HG03457 (cell line): ENCODE data around the gene PIWIL1.

ENCODE experiments used
- ATAC-seq: cut with Tn5 transposase; IDR thresholded peaks from one replicate; pipeline ENCODE4 v1.9.1; 2021; ENCODE audit warnings: moderate number of reproducible peaks; ENCODE audit not compliant: unreplicated experiment

The PIWIL1 gene

DNA sequence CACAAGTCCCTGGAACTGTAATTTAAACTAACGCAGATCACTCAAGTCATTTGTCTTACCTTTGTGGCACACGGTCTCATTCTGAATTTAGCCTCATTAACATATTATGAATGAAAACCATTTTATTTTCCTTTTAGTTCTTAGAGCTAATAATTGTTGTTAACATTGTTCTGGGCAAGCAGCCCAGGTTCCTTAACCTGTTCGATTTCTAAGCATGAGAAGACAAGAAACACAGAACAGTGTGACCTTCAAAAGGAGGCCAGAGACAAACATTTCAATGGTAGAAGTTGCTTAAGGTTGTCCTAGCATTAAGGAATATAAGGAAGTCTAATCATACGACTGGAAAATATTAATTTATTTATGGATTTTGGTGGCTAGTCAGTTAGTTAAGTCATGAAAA, 35.2 kb downstream of the PIWIL1 start:
- no peak for ATAC-seq

DNA sequence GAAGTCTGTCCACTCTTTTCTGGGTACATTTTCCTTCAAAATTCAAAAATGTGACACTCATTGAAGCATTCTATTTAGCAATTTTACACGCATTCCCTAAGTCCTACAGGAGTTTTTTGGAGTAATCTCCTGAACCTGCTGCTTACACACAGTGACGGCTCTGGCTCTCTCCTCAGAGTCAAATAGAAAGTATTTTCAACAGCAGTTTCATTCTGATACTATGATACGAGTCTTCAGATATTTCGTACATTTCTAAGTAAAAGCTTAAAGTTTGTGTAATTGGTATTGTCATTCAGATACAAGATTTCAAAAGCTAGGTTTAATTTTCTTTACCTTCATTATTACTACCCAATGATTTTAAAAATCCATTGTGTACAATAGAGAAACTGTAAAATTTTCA, 36.4 kb downstream of the PIWIL1 start:
- no peak for ATAC-seq

DNA sequence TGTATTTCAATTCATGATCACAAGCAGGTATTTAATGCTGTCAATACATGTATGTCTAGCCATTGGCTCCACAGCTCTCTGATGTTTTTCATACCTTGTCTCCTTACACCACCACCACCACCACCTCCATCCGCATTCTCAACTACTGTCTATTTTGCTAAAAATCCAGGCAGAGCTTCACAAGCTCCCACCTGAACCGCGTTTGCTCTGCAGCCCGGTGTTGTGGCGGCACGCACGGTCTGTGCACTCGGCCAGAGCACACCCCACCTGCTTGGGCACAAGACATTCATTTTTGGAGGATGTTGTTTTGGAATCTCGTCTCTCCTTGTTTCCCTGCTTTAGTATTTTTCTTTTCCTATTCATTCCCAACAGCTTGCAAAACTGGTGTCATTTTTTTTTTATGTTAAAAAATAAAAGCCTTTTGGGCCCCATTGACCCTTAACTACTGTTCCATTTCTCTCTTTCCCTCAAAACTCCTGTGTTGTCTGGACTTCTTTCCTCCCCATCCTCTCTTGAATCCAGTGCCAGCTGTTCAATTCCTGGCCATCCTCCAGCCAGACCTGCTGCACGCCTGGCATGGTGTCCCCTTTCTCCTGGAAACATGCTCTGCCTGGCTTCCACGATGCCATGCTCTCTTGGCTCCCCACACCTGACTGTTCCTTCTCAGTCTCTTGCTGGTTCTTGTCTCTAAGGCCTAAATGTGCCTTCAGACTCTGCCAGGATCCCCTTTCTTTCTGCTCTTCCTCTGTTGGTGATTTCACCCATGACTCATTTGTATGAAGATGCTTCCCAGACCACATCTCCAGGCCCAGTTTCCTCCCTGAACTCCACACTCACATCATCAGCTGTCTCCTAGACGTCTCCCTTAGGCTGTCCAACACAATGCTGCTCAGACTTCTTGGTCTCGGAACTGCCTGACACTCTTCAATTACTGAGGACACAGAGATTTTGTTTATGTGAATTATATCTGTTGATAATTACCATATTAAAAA, 37.9 kb downstream of the PIWIL1 start:
- no peak for ATAC-seq

DNA sequence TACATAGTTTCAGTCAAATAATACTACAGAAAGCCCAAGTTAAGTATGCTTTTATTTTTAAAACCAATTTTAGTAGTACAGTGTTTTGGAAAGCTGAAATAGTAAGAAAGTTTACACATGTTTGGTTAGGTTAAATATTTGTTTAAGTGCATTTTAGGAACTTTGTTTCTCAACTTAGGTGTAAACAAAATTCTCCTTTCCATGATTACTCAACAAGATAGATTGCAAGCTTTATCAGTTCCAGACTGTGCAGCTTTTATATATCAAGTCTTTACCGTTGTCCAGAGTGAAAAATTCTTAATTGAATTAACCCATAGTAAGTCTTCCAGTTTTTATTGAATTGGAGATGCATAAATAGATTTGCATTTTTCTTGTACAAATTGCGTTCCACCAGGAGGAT, 45.1 kb downstream of the PIWIL1 start:
- ATAC-seq: no peak

DNA sequence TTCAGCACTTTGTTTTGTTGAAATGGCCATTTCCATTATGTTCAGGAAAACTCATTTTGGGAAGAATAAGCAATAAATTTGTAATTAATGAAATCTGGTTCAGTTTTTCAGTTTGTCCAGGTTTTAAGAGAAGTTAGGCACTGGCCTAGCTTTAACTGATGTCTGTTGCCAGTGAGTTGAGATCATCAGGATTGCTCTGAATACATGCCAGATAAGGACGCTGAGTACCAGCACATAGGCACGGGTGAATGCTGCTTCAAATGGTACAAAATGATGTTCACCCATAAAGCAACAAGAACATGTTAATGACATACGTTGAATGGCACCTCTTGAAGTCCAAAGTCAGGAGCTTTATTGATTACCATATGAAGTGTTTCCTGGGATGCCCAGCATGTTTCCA, 46.5 kb downstream of the PIWIL1 start:
- ATAC-seq: no peak

DNA sequence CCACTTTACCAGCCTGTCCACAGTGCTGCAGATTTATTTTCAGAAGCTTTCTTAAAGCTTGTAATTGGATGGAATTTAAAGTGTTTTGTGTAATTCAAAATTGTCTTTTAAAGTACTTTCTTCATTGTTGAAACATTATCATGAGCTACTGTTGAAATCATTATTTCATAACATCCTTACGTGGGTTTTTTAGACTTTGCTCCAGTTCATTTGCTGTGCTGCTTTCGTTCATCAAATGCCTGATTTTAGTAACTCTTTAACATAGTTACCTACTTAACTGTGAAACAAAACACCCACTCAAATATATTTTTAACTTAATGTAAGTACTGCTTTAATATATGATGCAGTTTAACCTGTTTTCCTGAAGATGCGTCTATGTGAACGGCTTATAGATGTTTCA, 47.5 kb downstream of the PIWIL1 start:
- ATAC-seq: no peak

DNA sequence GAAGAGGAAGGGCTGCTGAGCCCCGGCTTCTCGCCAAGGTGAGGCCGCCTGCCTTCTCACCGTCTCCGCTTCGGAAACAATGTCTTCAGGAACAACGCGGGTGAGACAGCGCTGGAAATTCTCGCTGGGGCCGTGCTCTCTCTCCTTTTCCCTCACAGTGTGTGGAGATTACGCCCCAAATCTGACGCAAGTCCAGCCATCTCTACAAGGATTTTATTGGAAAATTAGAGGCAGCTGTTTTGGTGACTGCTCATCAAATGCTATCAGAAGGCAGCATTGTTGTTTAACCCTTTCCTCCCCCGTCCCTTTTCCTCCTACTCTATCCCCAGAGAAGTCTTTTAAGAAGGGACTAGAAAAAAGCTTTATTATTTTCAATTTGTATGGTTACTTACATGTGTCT, 53.5 kb downstream of the PIWIL1 start:
- ATAC-seq: no peak

DNA sequence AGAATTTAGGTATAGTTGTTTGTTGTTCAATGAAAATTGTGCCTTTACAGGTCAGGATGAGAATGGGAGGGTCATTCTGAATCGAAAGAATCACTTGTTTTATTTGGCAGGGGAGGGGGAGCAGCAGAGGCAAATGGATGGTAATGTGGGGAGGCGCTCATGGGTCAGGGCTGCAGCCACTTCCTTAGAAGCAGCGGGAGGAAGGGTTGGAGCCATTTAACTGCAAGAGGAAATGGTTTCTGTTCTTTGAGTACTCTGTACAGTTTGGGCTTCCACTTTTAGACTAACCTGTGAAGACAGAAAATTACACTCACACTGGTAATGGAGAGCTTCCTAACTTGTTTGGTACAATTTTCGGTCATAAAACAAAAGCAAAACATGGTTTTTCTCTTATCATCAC, 57.2 kb downstream of the PIWIL1 start:
- no peak for ATAC-seq

DNA sequence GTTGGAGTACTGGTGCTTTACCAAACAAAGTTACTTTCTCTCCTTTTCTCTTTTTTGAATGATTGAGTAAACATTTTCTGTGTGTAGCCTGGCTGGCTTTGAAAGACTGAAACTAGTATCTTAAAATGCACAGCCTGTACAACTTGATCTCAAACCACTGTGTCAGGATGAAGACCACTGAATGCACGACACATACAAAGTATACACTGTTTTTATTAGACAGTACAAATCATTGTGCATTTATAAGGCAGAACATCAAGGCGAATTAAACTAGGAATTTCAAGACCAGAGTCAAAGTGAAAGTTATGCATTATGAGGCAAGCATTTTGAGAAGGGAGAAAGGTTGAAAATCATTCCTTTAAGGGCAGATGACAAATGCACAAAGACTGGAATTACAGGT, 59.0 kb downstream of the PIWIL1 start:
- no peak for ATAC-seq

DNA sequence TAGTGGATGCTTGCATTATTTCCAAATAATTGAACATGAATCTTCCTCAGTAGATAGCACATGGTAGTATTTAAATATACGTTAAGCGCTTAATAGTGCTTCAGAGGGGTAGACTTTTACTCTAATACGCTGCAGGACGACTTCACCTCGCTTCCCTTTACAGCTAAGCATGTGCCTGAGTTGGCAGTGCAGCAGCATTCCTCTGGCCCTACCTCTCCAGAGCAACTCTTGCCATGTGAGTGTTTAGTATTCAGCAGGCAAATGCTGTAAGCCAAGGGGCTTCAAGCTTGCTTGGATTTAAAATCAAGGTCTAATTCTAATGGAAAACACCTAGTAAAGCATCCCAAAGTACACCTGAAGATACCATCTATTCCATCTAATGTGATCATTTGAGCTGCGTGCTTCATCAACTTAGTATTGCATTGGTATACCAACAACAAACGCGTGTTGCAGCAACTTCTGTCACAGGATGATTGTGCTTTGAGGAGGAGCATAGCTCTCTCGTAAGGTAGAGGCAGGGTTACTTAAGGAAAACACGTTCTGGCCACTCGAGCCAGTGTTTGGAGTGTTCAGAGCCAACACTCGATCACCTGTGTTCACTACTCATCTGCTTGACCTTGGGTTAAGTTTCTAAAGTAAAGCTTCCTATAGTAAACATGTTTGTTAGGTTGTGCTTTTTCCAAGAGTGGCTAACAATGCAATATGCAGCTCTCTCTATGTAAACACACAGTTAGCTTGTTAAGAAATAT, 60.6 kb downstream of the PIWIL1 start:
- ATAC-seq: no peak

DNA sequence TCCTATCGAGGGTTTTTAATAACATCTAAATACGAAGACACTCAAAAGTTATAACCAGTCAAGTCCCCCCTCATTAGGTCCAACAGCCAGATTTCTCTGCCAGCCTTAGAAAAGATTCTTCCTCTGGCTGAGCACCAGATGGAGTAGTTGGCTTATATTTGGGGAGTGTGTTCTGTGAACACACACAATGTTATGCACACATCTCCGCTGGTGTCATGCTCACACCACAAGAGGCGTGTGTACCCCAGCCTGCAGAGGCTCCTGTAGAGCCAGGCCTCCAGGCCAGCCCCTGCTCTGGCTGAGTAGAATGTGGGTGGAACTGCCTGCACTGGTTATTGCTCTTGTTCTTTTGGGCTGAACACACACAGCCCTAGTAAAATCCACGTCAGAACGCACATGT, 64.0 kb downstream of the PIWIL1 start:
- no peak for ATAC-seq

DNA sequence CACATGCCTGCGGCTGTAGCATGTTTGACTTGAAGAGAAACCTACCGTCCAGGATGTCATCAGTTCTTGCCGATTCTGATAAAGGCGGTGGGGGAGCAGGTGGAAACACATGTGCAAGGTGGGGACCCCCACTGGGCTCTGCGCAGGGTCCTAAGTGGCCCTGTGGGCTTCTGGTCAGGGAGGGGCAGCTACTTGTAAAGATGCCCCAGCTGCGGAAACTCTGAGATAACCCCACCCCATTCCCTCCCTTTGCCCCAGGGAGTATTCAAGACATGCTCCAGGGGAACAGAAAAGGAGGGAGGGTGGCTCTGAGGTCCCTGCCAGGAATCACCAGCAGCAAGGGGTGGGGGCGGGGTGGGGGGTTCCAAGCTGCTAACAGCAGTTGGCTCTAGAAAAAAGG, 67.6 kb downstream of the PIWIL1 start:
- no peak for ATAC-seq

DNA sequence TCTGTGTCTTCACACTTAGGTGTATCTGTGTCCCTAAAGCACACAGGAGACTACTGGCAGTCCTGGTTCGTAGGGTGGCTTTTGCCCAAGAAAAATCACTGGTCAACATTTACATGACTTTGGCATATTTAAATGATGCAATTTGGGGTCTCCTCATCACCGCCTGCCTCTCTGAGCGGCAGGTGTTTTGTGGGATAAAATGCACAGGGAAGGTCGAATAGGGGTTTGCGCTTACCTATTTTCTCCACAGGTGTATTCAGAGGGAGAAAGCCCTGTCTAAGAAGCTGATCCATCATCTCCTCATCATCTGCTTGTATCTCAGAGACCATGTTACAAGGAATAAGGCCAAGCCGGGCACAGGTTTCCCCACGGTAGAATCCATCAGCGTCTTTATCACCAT, 74.7 kb downstream of the PIWIL1 start:
- ATAC-seq: no peak

DNA sequence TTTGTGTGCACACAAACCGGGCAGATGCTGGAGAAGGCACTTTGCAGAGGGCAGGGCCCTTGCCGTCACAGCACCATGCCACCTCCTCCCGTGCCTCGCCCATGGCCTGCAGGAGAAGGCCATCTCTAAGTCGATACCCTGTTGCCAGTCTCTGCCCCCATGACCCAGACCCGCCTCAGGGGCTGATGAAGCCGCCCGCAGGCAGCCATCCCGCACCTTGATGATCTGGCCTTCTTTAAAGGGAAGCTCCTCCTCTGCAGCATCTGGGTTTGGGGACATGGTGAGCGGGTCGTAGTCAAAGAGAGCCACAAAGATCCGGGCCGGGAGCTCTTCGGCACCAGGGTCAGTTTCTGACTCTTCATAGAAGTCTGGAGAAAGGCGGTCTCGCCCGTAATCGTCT, 76.2 kb downstream of the PIWIL1 start:
- no peak for ATAC-seq

DNA sequence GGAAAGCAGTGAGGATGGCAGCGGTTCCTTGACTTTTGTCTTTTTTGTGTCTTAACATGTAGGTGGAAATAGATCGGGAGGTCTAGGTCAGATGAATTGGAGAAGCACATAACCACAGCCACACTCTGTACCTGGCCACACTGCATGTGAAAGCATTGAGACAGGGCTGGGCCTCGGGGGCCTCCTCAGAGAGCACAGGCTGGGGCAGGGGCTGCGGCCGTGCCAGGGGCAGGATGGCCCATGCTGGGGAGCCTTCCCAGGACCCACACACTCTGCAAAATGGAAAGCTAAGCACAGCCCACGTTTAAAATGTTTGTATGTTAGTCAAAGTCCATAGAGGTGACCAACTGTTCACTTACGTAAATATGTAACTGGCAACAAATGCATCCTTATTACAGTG, 76.7 kb downstream of the PIWIL1 start:
- no peak for ATAC-seq

DNA sequence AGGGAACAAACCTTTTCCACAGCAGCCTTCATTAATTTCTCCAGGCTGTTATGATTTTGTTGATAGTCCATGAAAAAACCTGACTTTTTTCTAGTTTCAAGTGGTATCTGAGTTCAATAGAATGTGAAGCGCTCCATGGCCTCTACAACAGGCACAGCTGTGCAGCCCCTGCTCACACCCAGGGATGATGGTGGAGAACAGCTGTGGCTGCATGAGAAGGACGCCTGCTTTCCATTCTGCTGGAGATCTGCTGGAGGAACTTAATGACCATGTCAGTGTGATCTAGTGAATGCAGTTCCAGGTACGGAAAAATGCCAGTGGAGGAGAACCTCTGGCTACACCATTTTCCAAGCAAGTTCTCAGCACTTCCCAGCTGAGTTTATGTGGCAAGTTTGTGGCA, 80.6 kb downstream of the PIWIL1 start:
- no peak for ATAC-seq

DNA sequence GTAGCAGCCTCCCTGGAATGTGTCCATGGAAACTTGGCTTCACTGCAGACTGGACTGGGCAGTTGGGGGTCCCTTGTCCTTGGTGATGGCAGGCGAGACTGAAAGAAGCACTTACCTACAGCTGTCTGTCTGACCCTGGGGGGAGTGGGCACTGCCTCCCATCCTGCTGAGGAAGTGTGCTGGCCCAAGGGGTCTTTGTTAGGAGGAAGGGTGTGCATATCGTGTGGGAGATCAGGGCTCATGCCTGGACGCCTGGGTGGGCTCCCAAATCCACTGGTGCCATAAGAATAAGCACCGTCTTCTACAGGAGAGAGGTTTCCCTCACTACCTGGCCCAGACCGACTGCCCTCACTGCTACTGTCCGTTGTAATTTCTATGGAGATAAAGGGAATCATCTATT, 81.4 kb downstream of the PIWIL1 start:
- no peak for ATAC-seq

DNA sequence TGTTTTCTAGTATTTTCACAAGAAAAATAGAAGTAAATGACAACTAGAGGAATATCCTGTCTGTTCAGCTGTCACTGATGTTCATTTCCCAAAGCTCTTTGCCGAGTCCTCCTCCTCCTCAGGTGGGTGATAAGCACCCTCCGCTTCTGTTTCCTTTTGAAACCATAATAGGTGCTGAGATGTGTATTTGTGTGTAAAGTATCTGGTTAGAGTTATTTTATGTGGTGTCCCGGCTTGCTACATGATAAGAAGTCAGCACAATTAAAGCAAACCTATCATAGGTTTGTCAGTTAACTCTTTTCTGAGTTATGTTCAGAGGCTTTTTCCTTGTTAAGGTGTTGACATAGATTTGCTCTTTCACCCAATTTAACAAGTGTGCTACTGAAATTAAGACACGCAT, 82.4 kb downstream of the PIWIL1 start:
- no peak for ATAC-seq

DNA sequence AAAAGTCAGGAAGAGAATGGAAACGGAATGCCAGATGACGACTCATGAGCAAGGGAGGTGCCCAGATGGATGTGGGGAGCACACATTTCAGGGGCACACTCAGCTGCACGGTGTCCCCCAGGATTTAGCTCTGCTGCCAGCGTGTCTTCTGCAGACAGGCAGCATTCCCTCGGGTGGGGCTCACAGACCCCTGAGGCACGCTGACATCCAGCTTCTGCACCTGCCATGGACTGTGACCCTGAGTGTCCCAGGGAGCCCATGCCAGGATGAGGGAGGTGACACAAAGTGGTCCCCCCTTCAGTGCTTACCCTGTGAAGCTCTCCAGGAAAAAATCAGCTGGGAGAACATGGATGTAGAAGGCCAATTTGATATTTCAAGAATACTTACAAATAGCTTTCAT, 84.2 kb downstream of the PIWIL1 start:
- no peak for ATAC-seq
